ENCODE data around the gene MRPL33. TPM values are rescaled to one million over a fixed set of nuclear protein-coding genes. Genes with fewer than 3 reads are reported as not detected.

Gene MRPL33
- total and polyA plus RNA-seq, 2 of the 13 experiments (the other 11 are each of a cell fraction or from before 2014, with no cell fraction given) = 69.7 to 218 TPM

DNA sequence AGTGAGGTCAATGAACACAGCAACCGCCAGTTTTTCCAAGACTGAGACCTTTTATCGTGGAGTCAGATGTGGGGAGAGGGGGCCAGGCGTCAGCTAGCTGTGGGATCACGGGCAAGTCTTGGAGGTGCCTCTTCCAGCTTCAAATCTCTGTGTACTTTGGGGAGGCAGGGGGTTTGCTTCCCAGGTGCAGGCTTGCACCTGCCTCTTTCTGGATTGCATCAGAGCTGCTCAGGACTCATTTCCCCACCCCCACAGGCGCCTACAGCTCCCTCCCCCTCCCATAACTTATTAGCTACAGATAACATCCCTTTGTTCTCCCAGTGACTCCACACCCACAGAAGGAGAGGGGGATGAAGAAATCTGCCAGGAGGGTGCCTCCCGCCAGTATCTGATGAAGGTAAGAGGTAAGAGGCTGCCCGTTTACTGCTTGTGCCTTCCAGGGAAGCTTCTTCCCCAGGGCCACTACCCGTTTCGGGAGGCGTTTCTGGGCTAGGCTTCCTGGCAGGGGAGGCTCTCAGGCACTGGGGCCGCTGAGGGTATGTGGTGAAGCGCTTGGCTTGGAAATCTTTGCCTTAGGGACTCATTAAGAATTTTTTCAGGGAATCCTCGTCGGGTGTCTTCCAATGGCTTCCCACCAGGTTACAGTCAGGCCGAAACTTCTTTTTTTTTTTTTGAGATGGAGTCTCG is 18.8 kb upstream of the MRPL33 start (continued):
- TF ChIP-seq, protein P1, sequence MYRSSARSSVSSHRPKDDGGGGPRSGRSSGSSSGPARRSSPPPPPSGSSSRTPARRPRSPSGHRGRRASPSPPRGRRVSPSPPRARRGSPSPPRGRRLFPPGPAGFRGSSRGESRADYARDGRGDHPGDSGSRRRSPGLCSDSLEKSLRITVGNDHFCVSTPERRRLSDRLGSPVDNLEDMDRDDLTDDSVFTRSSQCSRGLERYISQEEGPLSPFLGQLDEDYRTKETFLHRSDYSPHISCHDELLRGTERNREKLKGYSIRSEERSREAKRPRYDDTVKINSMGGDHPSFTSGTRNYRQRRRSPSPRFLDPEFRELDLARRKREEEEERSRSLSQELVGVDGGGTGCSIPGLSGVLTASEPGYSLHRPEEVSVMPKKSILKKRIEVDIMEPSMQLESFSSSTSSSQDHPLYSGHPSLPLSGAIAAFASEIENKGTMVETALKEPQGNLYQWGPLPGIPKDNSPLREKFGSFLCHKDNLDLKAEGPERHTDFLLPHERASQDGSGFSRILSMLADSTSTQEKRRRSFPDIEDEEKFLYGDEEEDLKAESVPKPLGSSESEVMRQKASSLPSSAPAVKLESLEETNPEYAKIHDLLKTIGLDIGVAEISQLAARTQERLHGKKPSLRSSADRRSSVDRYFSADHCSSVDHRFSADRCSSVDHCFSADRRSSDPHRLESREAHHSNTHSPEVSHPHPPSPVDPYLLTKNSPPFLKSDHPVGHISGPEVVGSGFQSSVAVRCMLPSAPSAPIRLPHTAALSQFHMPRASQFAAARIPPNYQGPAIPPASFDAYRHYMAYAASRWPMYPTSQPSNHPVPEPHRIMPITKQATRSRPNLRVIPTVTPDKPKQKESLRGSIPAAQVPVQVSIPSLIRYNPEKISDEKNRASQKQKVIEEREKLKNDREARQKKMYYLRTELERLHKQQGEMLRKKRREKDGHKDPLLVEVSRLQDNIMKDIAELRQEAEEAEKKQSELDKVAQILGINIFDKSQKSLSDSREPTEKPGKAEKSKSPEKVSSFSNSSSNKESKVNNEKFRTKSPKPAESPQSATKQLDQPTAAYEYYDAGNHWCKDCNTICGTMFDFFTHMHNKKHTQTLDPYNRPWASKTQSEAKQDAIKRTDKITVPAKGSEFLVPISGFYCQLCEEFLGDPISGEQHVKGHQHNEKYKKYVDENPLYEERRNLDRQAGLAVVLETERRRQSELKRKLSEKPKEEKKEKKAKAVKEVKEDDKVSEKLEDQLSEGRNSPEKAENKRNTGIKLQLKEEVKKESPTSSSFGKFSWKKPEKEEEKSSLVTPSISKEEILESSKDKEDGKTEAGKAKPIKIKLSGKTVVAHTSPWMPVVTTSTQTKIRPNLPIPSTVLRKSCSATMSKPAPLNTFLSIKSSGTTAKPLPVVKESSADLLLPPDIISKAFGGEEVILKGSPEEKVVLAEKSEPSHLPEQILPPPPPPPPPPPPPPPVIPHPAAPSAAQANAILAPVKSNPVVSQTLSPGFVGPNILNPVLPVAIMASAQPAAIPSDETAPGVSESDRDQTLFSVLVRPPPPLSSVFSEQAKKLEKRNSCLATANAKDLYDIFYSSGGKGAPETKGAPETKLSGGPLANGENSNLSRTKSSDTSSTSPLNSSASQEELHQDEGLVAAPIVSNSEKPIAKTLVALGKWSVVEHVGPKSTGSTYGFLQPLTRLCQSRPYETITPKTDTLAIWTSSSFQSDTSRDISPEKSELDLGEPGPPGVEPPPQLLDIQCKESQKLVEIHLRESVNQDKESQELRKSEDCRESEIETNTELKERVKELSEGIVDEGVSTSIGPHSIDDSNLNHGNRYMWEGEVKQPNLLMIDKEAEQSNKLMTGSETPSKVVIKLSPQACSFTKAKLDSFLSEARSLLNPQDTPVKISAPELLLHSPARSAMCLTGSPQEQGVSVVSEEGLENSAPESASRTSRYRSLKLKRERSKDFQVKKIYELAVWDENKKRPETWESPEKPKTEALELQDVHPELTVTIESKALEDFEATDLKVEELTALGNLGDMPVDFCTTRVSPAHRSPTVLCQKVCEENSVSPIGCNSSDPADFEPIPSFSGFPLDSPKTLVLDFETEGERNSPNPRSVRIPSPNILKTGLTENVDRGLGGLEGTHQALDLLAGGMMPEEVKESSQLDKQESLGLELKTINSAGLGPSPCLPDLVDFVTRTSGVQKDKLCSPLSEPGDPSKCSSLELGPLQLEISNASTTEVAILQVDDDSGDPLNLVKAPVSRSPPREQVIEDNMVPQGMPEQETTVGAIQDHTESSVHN (CRISPR knock-in tag; IDR thresholded peaks at IDR 0.05) = no peak
- TF ChIP-seq HES4 (CRISPR knock-in tag; IDR thresholded peaks at IDR 0.05; ENCODE audit: borderline replicate concordance) (no peak), RBM22 (optimal IDR thresholded peaks at IDR 0.05; ENCODE audit: low read length) (no peak), HMG20A (CRISPR knock-in tag; IDR thresholded peaks at IDR 0.05; ENCODE audit: borderline replicate concordance) (peak; percentile 66), ZNF761 (CRISPR knock-in tag; conservative IDR thresholded peaks at IDR 0.05) (peak; percentile 89), TOE1 (CRISPR knock-in tag; IDR thresholded peaks at IDR 0.05) (no peak), KDM5A (IDR thresholded peaks at IDR 0.05; ENCODE audit: borderline replicate concordance, low read length) (peak; percentile 21; the same call in 1 of the 2 replicates), GABPB1 (CRISPR knock-in tag; IDR thresholded peaks at IDR 0.05) (no peak), ZNF180 (CRISPR knock-in tag; IDR thresholded peaks at IDR 0.05; ENCODE audit: borderline replicate concordance, low read depth) (no peak), ARHGAP35 (CRISPR knock-in tag; IDR thresholded peaks at IDR 0.05; ENCODE audit: borderline replicate concordance) (no peak), ZNF543 (CRISPR knock-in tag; IDR thresholded peaks at IDR 0.05) (no peak)
- TF ChIP-seq, protein P2, sequence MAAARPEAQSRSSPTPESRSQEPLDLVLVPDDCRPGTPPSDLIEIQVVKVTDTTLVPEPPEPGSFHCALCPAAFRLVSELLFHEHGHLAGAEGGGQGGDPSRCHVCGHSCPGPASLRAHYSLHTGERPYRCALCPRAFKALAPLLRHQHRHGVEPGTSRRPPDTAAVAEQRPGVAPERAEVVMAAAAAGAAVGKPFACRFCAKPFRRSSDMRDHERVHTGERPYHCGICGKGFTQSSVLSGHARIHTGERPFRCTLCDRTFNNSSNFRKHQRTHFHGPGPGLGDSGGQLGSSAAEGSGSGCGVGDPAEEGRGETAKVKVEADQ (CRISPR knock-in tag; IDR thresholded peaks at IDR 0.05; ENCODE audit: borderline replicate concordance) = peak; percentile 16; the same call in 1 of the 2 replicates
- TF ChIP-seq, protein P3, sequence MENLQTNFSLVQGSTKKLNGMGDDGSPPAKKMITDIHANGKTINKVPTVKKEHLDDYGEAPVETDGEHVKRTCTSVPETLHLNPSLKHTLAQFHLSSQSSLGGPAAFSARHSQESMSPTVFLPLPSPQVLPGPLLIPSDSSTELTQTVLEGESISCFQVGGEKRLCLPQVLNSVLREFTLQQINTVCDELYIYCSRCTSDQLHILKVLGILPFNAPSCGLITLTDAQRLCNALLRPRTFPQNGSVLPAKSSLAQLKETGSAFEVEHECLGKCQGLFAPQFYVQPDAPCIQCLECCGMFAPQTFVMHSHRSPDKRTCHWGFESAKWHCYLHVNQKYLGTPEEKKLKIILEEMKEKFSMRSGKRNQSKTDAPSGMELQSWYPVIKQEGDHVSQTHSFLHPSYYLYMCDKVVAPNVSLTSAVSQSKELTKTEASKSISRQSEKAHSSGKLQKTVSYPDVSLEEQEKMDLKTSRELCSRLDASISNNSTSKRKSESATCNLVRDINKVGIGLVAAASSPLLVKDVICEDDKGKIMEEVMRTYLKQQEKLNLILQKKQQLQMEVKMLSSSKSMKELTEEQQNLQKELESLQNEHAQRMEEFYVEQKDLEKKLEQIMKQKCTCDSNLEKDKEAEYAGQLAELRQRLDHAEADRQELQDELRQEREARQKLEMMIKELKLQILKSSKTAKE (CRISPR knock-in tag; IDR thresholded peaks at IDR 0.05; ENCODE audit: borderline replicate concordance) = no peak
